NCI-H187 treated with DMSO at 0.1 percent for 48 hours (cell line): ENCODE data around the gene PROZ.

Experiments used
- DNase-seq: peaks from one replicate; lab custom pipeline; 2025; lab: John Stamatoyannopoulos, UW

PROZ gene

DNA sequence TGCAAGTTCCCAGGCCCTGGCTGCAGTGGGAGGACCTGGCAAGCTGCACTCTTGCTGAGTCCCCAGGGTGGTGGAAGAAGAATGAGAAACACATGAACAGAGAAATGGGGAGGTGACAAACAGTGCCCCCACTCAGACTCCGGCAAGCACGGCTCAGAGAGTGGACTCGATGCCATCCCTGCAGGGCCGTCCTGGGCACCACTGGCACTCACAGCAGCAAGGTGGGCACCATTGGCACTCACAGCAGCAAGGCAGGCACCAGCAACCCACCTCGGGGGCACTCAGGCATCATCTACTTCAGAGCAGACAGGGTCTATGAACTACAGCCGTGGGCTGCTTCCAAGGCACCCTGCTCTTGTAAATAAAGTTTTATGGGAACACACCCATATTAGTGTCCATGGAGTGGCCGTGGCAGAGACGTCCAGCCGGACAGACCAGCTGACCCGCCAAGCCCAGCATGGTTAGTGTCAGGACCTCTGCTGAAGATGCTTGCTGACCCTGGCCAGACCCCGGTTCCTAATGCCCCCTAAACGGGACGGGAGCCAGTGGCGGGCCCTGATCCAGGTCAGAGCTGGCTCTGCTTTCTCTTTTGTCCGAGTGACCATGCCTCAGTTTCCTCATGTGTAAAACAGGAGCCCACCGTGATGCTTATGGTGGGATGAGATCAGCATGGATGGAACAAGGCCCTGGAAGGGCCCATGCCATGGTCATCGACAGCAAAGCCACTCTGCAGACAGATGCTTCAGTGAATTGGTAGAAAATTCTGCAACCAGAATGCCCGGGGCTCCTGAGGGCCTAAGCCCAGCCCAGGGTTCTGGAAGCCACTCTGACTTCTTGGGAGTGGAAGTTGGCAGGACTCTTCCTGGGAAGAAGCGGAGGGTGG lies 37.9 kb upstream of the PROZ start:
- DNase-seq = no peak

DNA sequence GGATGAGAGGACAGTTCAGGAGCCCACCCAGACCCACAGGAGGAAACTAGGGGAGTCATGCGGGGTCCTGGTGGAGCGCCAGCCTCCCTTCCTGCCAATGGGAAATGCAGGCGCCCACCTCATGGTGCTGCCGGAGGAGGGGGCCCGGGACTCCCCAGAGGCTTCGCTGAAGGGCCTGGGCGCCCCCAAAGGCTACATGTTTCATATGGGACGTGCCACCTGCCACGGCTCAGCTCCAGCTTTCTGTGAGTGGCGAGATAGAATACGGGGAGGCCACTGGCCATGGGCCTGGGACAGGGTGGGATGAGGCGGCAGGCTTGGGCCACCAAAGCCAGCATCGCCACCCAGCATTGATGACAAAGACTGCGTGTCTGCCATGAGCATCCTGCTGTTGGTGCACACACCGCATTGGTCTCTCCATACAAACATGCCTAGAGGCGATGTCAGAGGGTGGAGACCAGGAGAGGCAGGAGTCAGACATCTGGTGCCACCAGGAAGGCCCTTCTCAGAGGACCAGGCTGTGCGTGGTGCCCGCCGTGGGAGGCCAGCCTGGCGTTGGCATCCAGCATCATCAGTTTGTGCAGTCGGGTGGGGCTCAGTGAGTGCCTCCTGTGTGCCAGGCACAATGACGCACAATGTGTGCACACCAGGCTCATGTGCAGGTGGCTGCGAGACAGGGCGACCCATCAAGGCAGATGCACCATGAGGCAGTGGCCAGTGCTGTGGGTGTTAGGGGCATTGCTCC lies 37.1 kb upstream of the PROZ start:
- DNase-seq = no peak

GRCh38 chr13:113121928-113122471 lies 36.4 kb upstream of the PROZ start:
- no peak for DNase-seq

GRCh38 chr13:113122550-113123225 lies 35.8 kb upstream of the PROZ start, which contains the start of gene F10:
TSS of gene F10 (plus strand) at chr13:113122799. CDS start at chr13:113122856, 57 bp downstream.
- DNase-seq = no peak

GRCh38 chr13:113123226-113124201 lies 34.9 kb upstream of the PROZ start:
- no peak for DNase-seq

DNA sequence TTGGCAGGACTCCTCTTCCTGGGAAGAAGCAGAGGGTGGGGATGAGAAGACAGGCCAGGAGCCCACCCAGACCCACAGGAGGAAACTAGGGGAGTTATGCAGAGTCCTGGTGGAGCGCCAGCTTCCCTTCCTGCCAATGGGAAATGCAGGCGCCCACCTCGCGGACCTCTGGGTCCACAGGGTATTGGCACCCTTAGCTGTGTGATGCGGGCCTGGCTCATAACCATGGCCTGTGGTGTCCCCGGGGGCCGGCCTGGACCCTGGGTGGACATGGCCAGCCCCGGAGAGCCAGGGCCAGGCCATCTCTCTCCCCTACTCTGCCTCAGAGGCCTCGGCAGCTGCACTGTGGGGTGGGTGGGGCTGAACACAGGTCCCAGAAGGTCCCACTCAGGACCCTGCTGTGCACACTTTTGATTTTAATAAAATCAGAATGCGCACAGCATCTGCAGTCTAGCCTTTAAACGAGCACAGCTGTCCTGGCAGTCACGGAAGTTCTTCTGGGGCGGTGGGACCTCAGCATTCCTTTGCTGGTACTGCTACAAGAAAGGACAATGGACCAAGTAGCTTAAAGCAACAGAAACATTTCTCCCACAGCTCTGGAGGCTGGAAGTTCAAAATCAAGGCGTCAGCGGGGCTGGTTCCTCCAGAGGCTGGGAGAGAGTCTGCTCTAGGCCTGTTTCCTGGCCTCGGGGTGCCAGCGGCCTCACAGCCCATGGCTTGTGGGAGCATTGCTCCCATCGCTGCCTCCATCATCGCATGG lies 34.1 kb upstream of the PROZ start:
- no peak for DNase-seq

DNA sequence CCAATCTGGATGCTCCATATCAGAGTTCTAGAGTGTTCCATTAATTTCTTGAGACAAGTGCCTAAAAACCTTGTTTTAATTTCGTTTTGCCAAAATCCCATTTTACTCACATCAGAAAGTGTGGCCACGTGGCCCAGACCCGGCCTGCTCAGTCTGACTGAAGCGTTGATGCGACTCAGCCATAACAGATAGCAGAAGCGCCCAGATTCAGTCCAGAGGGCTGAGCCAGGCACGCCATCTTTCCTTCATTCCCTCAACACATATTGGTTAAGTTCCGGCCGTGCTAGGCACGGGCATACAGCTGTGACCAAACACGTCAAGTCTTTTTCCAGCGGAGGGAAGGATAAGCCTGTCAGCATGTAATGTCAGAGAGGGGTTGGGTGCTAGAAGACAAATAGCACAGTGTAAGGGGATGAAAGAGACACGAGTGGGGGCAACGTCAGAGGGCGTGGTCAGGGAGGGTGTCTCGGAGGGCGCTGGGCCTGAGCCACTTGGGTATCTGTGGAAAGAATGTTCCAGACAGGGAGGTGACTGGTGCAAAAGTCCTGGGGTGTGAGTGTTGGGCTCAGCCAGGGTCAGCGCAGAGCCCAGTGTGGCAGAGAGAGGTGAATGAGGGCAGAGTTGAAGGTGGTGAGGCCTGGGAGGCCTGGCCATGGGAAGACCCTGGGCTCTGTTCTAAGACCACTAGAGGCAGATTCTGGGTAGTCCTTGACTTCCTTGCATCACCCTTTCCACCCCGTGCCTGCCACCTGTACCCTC lies 32.8 kb upstream of the PROZ start:
- DNase-seq = no peak

- DNase-seq = no peak
Observed at GRCh38 chr13:113126265-113127150, 31.9 kb upstream of the PROZ start.

DNA sequence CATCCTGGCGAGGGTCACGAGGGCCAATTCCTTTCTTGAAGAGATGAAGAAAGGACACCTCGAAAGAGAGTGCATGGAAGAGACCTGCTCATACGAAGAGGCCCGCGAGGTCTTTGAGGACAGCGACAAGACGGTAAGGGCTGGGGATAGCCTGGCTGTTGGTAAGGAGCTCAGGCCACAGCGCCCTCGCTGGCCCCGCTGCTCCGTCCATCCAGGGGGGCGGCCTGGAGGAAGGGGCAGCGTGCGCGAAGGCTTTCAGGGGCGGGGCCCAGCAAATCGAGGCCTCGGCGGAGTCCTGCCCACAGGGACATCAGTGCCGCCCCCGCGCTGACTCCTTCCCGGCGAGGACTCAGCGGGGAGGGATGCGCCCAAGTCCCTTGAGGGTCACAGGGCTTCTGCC lies 29.0 kb upstream of the PROZ start:
- DNase-seq = no peak

DNA sequence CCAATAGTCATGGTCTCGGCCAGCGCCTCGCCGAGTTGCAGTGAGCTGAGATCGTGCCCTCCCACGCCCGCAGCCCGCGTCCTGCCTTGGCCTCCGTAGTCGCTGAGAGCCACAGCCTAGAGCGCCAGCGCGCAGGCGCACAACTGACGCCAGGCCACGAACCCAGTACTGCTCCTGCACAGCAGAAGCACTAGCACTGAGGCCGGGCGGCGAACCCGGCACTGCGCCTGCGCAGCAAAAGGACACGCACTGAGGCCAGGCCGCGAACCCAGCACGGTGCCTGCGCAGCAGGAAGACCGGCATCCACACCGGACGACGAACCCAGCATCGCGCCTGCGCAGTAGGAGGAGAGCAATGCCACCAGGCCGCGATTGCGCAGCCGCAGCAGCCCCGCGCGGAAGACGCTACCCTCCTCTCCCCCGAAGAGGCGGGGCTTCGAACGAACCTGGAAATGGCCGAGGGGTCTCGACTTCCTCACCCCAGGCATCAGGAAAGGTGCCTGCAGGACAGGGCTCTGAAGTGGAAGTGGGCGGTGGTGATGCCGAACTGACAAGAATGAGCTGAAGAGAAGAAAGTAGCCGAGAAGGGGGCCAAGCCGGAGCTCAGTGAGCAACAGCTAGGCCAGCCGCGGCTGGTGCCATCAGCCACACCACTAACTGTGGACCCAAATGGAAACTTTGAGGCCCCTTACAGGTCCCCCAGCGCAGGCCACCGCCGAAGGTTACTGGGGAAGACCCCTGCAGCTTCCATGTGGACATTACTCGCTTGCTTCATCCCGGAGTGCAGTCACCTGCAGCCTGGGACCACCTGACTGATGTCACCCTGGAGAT lies 28.3 kb upstream of the PROZ start:
- DNase-seq = no peak

DNA sequence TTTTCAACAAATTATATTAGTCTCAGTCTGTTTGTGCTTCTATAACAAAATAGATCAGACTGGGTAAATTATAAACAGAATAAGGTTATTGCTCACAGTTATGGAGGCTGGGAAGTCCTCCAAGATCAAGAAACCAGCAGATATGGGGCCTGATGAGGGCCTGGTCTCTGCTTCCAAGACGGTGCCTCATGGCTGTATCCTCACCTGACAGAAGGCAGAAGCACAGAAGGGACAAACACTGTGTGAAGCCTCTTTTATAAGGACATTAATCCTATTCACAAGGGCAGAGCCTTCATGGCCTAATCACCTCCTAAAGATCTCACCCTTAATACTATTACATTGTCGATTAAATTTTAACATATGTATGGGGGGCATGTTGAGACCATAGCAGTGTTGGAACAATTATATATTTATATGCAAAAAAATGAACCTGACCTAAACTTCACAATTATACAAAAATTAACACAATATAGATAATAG lies 23.1 kb upstream of the PROZ start:
- DNase-seq = no peak

DNA sequence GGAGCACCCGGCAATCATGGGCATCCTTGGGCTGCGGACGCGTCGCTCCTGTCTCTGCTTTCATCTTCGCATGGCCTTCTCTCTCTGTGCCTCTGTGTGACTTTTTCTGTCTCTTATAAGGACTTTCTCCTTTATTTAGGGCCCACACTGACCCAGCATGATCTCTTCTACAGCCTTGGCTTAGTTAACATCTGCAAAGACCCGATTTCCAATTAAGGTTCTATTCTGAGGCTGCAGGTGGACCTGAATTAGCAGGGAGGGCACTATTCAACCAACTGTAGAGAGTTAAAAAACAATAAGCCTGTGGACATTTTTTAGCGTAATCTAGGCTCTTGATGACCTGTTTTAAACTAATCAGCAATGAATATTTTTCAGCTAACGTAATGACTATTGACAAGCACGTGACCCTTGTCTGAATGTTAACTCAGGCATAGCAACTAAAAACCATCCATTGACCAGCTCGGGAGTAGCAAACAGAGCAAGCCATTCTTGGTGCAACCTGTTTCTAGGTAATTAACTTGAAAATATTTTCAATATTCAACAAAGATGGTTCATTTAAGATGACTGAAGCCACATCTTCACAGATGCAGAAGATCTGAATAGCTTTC lies 20.7 kb upstream of the PROZ start:
- no peak for DNase-seq

DNA sequence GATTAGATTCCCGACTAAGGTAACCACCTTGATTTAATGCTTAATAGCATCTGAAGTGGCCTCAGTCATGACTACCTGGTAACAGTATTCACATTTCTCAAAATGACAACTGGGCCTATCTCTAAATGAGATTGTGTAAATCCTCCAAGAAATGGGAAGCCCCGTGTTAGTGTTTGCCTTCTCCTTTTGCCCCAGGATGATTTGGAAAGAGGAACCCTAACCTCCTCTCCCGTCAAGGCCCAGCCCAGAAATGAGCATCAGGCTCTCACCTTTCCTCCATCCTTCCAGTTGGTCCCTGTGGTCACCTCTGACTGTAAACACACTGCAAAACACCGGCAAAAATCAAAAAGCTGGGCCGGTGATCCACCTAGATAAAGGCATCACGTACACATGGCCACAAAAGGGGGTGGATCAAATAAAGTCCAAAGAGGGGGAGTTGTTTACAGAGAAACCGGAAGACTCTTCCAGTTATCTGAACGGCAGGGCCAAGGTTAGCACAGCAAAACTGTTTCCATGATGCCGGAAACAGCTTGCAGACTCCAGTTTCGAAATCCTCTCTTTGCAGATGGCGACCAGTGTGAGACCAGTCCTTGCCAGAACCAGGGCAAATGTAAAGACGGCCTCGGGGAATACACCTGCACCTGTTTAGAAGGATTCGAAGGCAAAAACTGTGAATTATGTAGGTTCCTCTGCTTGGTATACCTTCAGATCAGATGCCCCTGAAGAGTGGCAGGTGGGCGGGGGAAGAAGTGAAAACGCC lies 19.5 kb upstream of the PROZ start:
- no peak for DNase-seq

DNA sequence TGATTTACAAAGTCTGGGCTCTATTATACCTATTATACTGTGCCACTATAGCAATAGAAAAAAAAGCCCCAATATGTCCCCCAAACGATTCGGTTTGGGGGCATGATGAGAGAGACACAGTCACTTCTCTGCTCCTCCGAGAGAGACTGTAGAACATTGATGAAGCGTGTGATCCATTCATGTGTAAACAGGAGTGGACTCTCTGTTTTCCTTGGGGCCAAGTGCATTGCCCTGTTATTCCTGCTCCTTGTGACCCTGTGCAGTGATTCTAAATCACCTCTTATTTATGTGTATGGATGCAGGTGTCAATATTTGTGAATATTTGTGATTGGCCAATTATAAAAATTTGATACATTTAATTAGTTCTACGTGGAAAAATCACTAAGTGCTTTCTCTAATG lies 18.9 kb upstream of the PROZ start:
- no peak for DNase-seq

DNA sequence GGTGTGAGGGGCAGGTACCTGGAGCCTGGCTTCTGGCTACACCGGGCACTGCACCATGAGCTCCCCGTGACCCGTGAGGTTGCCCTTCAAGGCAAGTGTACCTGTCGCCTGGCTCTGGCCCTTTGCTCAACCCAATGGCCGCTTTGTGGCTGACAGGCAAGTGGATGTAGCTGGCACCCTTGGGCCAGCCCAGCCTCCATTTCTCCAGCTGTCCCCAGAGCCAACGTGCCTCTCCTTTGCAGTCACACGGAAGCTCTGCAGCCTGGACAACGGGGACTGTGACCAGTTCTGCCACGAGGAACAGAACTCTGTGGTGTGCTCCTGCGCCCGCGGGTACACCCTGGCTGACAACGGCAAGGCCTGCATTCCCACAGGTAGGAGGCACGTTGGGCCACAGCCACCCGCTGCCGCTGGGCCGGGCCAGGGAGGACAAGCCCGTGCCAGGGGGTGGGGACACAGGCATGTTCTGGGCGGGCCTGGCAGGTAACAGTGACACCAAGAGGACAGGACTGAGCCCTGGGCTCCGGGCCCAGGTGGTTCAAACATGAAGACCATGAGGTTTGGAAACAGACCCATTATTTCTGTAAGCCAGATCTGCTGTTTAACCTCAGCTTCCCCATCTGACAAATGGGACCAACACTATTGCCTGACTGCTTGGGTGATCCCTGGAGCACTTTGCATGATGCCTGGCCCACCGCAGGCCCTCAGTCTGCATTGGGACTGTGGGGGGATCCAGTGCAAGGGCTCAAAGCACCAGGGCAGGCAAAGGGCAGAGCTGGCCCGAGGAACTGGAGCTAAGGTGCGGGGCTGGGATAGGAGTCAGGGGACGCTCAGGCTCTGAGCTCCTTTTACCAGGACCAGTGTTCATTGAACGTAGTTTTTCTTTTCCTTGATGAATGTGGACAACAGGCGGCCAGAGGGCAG lies 17.5 kb upstream of the PROZ start:
- no peak for DNase-seq
